Ishikawa (cell line): Measurements from ENCODE around the gene CTU1.

Experiments
- CEBPB ChIP-seq: IDR thresholded peaks from 2 replicates; pipeline ENCODE4 v1.6.1; 2012
- CREB1 ChIP-seq: IDR thresholded peaks from 2 replicates; pipeline ENCODE4 v1.6.1; 2012; ENCODE audit warnings: low read depth
- EGR1 ChIP-seq: IDR thresholded peaks from 2 replicates; pipeline ENCODE4 v1.6.1; 2012
- FOXM1 ChIP-seq: IDR thresholded peaks from 2 replicates; pipeline ENCODE4 v1.6.1; 2012; ENCODE audit warnings: low read depth, borderline replicate concordance
- NFIC ChIP-seq: IDR thresholded peaks from 2 replicates; pipeline ENCODE4 v1.6.1; 2012
- RAD21 ChIP-seq: IDR thresholded peaks from 2 replicates; pipeline ENCODE4 v1.6.1; 2012; ENCODE audit warnings: low read depth
- TAF1 ChIP-seq: IDR thresholded peaks from 2 replicates; pipeline ENCODE4 v1.6.1; 2012; ENCODE audit warnings: low read depth, mild to moderate bottlenecking
- TCF12 ChIP-seq: IDR thresholded peaks from 2 replicates; pipeline ENCODE4 v1.6.1; 2012; ENCODE audit warnings: low read depth
- TEAD4 ChIP-seq: IDR thresholded peaks from 2 replicates; pipeline ENCODE4 v1.6.1; 2012
- YY1 ChIP-seq: IDR thresholded peaks from 2 replicates; pipeline ENCODE4 v1.6.1; 2012; ENCODE audit warnings: low read depth
- ZBTB7A ChIP-seq: IDR thresholded peaks from 2 replicates; pipeline ENCODE4 v1.6.1; 2012; ENCODE audit warnings: low read depth
- TF ChIP-seq, protein P1 (sequence below): IDR thresholded peaks from 2 replicates; pipeline ENCODE4 v1.6.1; 2012
- TF ChIP-seq, protein P2 (sequence below): IDR thresholded peaks from 2 replicates; pipeline ENCODE4 v1.6.1; 2012; ENCODE audit warnings: low read depth, mild to moderate bottlenecking
- TF ChIP-seq, protein P3 (sequence below): IDR thresholded peaks from 2 replicates; pipeline ENCODE4 v1.6.1; 2012

CTU1 gene

GRCh38 chr19:51055866-51056265, 52.3 kb downstream of the CTU1 start:
- TF ChIP-seq, protein P1, sequence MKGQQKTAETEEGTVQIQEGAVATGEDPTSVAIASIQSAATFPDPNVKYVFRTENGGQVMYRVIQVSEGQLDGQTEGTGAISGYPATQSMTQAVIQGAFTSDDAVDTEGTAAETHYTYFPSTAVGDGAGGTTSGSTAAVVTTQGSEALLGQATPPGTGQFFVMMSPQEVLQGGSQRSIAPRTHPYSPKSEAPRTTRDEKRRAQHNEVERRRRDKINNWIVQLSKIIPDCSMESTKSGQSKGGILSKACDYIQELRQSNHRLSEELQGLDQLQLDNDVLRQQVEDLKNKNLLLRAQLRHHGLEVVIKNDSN: no peak
- TF ChIP-seq NFIC (no peak), EGR1 (no peak), TEAD4 (no peak), CEBPB (no peak), YY1 (no peak), RAD21 (no peak), TCF12 (no peak), CREB1 (no peak), ZBTB7A (no peak), TAF1 (no peak), FOXM1 (no peak)
- TF ChIP-seq, protein P2, sequence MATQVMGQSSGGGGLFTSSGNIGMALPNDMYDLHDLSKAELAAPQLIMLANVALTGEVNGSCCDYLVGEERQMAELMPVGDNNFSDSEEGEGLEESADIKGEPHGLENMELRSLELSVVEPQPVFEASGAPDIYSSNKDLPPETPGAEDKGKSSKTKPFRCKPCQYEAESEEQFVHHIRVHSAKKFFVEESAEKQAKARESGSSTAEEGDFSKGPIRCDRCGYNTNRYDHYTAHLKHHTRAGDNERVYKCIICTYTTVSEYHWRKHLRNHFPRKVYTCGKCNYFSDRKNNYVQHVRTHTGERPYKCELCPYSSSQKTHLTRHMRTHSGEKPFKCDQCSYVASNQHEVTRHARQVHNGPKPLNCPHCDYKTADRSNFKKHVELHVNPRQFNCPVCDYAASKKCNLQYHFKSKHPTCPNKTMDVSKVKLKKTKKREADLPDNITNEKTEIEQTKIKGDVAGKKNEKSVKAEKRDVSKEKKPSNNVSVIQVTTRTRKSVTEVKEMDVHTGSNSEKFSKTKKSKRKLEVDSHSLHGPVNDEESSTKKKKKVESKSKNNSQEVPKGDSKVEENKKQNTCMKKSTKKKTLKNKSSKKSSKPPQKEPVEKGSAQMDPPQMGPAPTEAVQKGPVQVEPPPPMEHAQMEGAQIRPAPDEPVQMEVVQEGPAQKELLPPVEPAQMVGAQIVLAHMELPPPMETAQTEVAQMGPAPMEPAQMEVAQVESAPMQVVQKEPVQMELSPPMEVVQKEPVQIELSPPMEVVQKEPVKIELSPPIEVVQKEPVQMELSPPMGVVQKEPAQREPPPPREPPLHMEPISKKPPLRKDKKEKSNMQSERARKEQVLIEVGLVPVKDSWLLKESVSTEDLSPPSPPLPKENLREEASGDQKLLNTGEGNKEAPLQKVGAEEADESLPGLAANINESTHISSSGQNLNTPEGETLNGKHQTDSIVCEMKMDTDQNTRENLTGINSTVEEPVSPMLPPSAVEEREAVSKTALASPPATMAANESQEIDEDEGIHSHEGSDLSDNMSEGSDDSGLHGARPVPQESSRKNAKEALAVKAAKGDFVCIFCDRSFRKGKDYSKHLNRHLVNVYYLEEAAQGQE: no peak
- TF ChIP-seq, protein P3, sequence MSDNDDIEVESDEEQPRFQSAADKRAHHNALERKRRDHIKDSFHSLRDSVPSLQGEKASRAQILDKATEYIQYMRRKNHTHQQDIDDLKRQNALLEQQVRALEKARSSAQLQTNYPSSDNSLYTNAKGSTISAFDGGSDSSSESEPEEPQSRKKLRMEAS: no peak
